HCT116 (cell line): ENCODE results near the gene ARHGAP42.

Experiments
- CBX3 ChIP-seq: IDR thresholded peaks from 2 replicates; pipeline ENCODE4 v1.6.1; 2012; ENCODE audit warnings: low read depth
- EGR1 ChIP-seq: IDR thresholded peaks from 2 replicates; pipeline ENCODE4 v1.6.1; 2012; ENCODE audit warnings: low read depth
- EZH2 ChIP-seq: fragments of 200-600 bp; sonication (generic); IDR thresholded peaks from 2 replicates; pipeline ENCODE4 v1.6.1; 2017; ENCODE audit warnings: antibody characterized with exemption, mixed run types
- JUND ChIP-seq: IDR thresholded peaks from 2 replicates; pipeline ENCODE4 v1.6.1; 2012
- POLR2A ChIP-seq: IDR thresholded peaks from 2 replicates; pipeline ENCODE4 v1.7.0; 2011; ENCODE audit warnings: borderline replicate concordance; ENCODE audit not compliant: insufficient read depth, insufficient read length; ENCODE audit errors: extremely low read depth
- POLR2AphosphoS5 ChIP-seq: IDR thresholded peaks from 2 replicates; pipeline ENCODE4 v1.6.1; 2011; ENCODE audit warnings: mild to moderate bottlenecking, low read depth, low read length, moderate library complexity
- RAD21 ChIP-seq: IDR thresholded peaks from 2 replicates; pipeline ENCODE4 v1.6.1; 2012; ENCODE audit warnings: low read depth, mild to moderate bottlenecking
- SIN3A ChIP-seq: IDR thresholded peaks from 2 replicates; pipeline ENCODE4 v1.6.1; 2012; ENCODE audit warnings: low read depth
- SP1 ChIP-seq: IDR thresholded peaks from 2 replicates; pipeline ENCODE4 v1.6.1; 2012; ENCODE audit warnings: low read depth
- SRF ChIP-seq: IDR thresholded peaks from 2 replicates; pipeline ENCODE4 v1.6.1; 2012; ENCODE audit warnings: low read depth
- ZNF274 ChIP-seq: fragments of 200-500 bp; sonication (Bioruptor generic); IDR thresholded peaks from 2 replicates; pipeline ENCODE4 v1.6.1; 2014; ENCODE audit warnings: mild to moderate bottlenecking, low read depth, low read length, inconsistent platforms
- TF ChIP-seq, protein P1 (sequence below), 3 experiments: fragments of 200-600 bp in 1 of 3; sonication (generic) in 1 of 3; IDR thresholded peaks in 2 of 3; conservative IDR thresholded peaks in 1 of 3; 2 replicates each; pipeline ENCODE4 v1.5.1; 2012 to 2017; ENCODE audit warnings: low read depth in 2 of 3, low read length in 2 of 3, antibody characterized with exemption in 1 of 3, borderline replicate concordance in 1 of 3, control low read depth in 1 of 3, mild to moderate bottlenecking in 1 of 3, mixed read lengths in 1 of 3, mixed run types in 1 of 3, moderate library complexity in 1 of 3; ENCODE audit not compliant: insufficient read depth in 1 of 3
- TF ChIP-seq, protein P2 (sequence below): IDR thresholded peaks from 2 replicates; pipeline ENCODE4 v1.6.1; 2012
- TF ChIP-seq, protein P3 (sequence below): IDR thresholded peaks from 2 replicates; pipeline ENCODE4 v1.6.1; 2012; ENCODE audit warnings: low read depth

DNA sequence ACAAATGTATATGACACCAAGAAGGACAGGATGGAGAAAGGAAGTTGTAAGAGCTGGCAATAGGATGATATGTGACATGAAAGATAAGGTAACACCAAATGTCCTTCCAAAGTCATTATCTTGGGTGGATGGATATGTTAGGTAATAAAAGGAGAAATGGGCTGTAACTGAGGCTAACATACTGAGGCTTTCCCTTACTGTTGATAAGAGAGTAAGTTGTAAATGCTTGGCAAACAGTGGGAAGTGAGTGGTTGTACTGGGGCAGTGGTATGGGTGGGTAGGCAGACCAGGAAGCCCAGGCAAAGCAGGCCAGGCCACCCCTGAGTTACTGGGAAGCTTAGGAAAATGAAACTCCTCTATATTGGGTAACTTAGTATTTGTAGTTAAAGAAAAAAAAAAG lies 73.7 kb downstream of the ARHGAP42 start:
- TF ChIP-seq, protein P1, sequence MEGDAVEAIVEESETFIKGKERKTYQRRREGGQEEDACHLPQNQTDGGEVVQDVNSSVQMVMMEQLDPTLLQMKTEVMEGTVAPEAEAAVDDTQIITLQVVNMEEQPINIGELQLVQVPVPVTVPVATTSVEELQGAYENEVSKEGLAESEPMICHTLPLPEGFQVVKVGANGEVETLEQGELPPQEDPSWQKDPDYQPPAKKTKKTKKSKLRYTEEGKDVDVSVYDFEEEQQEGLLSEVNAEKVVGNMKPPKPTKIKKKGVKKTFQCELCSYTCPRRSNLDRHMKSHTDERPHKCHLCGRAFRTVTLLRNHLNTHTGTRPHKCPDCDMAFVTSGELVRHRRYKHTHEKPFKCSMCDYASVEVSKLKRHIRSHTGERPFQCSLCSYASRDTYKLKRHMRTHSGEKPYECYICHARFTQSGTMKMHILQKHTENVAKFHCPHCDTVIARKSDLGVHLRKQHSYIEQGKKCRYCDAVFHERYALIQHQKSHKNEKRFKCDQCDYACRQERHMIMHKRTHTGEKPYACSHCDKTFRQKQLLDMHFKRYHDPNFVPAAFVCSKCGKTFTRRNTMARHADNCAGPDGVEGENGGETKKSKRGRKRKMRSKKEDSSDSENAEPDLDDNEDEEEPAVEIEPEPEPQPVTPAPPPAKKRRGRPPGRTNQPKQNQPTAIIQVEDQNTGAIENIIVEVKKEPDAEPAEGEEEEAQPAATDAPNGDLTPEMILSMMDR (IDR thresholded peaks at IDR 0.05 in 2 of 3, conservative IDR thresholded peaks at IDR 0.05 in 1 of 3; ENCODE audit: borderline replicate concordance in 1 of 3, insufficient read depth in 1 of 3, low read depth in 2 of 3, low read length in 2 of 3) = no peak
- TF ChIP-seq EGR1 (no peak), ZNF274 (no peak), EZH2 (no peak), POLR2AphosphoS5 (no peak), POLR2A (no peak), JUND (no peak), SRF (no peak), RAD21 (no peak), CBX3 (no peak), SIN3A (no peak), SP1 (no peak)
- TF ChIP-seq, protein P2, sequence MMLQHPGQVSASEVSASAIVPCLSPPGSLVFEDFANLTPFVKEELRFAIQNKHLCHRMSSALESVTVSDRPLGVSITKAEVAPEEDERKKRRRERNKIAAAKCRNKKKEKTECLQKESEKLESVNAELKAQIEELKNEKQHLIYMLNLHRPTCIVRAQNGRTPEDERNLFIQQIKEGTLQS = no peak
- TF ChIP-seq, protein P3, sequence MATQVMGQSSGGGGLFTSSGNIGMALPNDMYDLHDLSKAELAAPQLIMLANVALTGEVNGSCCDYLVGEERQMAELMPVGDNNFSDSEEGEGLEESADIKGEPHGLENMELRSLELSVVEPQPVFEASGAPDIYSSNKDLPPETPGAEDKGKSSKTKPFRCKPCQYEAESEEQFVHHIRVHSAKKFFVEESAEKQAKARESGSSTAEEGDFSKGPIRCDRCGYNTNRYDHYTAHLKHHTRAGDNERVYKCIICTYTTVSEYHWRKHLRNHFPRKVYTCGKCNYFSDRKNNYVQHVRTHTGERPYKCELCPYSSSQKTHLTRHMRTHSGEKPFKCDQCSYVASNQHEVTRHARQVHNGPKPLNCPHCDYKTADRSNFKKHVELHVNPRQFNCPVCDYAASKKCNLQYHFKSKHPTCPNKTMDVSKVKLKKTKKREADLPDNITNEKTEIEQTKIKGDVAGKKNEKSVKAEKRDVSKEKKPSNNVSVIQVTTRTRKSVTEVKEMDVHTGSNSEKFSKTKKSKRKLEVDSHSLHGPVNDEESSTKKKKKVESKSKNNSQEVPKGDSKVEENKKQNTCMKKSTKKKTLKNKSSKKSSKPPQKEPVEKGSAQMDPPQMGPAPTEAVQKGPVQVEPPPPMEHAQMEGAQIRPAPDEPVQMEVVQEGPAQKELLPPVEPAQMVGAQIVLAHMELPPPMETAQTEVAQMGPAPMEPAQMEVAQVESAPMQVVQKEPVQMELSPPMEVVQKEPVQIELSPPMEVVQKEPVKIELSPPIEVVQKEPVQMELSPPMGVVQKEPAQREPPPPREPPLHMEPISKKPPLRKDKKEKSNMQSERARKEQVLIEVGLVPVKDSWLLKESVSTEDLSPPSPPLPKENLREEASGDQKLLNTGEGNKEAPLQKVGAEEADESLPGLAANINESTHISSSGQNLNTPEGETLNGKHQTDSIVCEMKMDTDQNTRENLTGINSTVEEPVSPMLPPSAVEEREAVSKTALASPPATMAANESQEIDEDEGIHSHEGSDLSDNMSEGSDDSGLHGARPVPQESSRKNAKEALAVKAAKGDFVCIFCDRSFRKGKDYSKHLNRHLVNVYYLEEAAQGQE = no peak
